Measurements from ENCODE around the gene CGB7. TPM values are rescaled to one million over a fixed set of nuclear protein-coding genes. Genes with fewer than 3 reads are reported as not detected.

Gene CGB7
- total and polyA plus RNA-seq, 10 of the 15 experiments (the other 5 are each of a cell fraction or from before 2014, with no cell fraction given), result 0.06 TPM; not detected in 9

DNA sequence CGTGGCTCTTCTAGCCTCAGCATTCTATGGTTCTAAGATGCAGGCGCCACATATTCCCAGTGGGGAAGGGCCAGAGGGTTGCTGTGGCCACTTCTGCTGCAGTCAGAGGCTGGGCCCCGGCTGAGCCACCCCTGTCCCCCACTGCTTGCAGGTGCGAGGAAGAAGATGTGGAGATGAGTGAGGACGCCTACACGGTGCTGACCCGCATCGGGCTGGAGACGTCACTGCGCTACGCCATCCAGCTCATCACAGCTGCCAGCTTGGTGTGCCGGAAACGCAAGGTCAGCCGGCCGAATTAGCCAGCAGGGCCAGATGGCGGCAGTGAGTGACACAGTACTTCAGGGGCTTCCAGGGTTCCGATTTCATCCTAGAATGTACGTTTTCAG is 42.7 kb downstream of the CGB7 start:
- no peak overlapping the region for H3K4me3 ChIP-seq
- no peaks in the 10 kb centered on the region for H4K20me1 ChIP-seq (ENCODE audit: control insufficient read depth, insufficient read depth)
- peaks cover 3 to 12% of the 10 kb centered on the region in 2 experiments; a peak in 3 of 4 replicates for H3K36me3 ChIP-seq (ENCODE audit: control insufficient read depth in 2 of 2, insufficient read depth in 2 of 2, low read length in 1 of 2)
- POLR2A ChIA-PET, result no interaction called here
- no peaks in the 10 kb centered on the region for H3K9me3 ChIP-seq (replicated peaks; ENCODE audit: control insufficient read depth, insufficient read depth, low read length)
- peaks cover 5% of the 10 kb centered on the region for H3K4me1 ChIP-seq (ENCODE audit: control insufficient read depth, insufficient read depth, low read length)
- 95% methylated on average over 18 of the region's 18 CpGs for WGBS (ENCODE audit: insufficient coverage, insufficient replicate concordance, low lambda C conversion rate, missing lambda C conversion rate)
- H3K79me2 ChIP-seq (ENCODE audit: control insufficient read depth, insufficient read depth, low read length), result no peaks in the 10 kb centered on the region
- CTCF ChIA-PET, result no interaction called here
- no peak overlapping the region for H3K4me2 ChIP-seq (ENCODE audit: control insufficient read depth, insufficient read depth)
- DNase-seq (ENCODE audit: low read depth, low spot score) (no peak), ATAC-seq (no peak), FAIRE-seq (no peak)
- no TSS peak for BruUV-seq (replicated peaks)
- H3K9ac ChIP-seq (ENCODE audit: control insufficient read depth, insufficient read depth, low read length), result no peak overlapping the region
- no peak overlapping the region for H3K27ac ChIP-seq (ENCODE audit: control insufficient read depth, insufficient read depth)
- SMC1A ChIA-PET (ENCODE audit: uncharacterized antibody, unreplicated experiment), result no interaction called here
- in situ Hi-C loops (cut with MboI) (no loop called here), intact Hi-C loops (cut with micrococcal nuclease; ENCODE audit: unreplicated experiment) (no loop called here)
- H3K27me3 ChIP-seq (replicated peaks in 1 of 2; ENCODE audit: control insufficient read depth in 2 of 2, insufficient read depth in 2 of 2, low read length in 1 of 2), result no peaks in the 10 kb centered on the region
- RAD21 ChIA-PET (ENCODE audit: unreplicated experiment), result no interaction called here
- no peak overlapping the region for H2AFZ ChIP-seq (ENCODE audit: control insufficient read depth, low read depth, low read length)
- TF ChIP-seq PRDM15 (CRISPR knock-in tag; IDR thresholded peaks at IDR 0.05) (no peak), CEBPB (IDR thresholded peaks at IDR 0.05; ENCODE audit: borderline replicate concordance in 1 of 2, low read depth in 2 of 2, low read length in 2 of 2) (no peak), KDM1A (IDR thresholded peaks at IDR 0.05; ENCODE audit: borderline replicate concordance) (no peak), ZNF207 (IDR thresholded peaks at IDR 0.05; ENCODE audit: borderline replicate concordance) (no peak), SMAD5 (IDR thresholded peaks at IDR 0.05; ENCODE audit: low read depth) (no peak), BRCA1 (IDR thresholded peaks at IDR 0.05; ENCODE audit: low read depth, low read length) (no peak), CHD4 (IDR thresholded peaks at IDR 0.05) (no peak), RELB (IDR thresholded peaks at IDR 0.05; ENCODE audit: low read depth) (no peak)
- TF ChIP-seq, protein P1, sequence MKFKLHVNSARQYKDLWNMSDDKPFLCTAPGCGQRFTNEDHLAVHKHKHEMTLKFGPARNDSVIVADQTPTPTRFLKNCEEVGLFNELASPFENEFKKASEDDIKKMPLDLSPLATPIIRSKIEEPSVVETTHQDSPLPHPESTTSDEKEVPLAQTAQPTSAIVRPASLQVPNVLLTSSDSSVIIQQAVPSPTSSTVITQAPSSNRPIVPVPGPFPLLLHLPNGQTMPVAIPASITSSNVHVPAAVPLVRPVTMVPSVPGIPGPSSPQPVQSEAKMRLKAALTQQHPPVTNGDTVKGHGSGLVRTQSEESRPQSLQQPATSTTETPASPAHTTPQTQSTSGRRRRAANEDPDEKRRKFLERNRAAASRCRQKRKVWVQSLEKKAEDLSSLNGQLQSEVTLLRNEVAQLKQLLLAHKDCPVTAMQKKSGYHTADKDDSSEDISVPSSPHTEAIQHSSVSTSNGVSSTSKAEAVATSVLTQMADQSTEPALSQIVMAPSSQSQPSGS (IDR thresholded peaks at IDR 0.05; ENCODE audit: low read length), result no peak
- TF ChIP-seq, protein P2, sequence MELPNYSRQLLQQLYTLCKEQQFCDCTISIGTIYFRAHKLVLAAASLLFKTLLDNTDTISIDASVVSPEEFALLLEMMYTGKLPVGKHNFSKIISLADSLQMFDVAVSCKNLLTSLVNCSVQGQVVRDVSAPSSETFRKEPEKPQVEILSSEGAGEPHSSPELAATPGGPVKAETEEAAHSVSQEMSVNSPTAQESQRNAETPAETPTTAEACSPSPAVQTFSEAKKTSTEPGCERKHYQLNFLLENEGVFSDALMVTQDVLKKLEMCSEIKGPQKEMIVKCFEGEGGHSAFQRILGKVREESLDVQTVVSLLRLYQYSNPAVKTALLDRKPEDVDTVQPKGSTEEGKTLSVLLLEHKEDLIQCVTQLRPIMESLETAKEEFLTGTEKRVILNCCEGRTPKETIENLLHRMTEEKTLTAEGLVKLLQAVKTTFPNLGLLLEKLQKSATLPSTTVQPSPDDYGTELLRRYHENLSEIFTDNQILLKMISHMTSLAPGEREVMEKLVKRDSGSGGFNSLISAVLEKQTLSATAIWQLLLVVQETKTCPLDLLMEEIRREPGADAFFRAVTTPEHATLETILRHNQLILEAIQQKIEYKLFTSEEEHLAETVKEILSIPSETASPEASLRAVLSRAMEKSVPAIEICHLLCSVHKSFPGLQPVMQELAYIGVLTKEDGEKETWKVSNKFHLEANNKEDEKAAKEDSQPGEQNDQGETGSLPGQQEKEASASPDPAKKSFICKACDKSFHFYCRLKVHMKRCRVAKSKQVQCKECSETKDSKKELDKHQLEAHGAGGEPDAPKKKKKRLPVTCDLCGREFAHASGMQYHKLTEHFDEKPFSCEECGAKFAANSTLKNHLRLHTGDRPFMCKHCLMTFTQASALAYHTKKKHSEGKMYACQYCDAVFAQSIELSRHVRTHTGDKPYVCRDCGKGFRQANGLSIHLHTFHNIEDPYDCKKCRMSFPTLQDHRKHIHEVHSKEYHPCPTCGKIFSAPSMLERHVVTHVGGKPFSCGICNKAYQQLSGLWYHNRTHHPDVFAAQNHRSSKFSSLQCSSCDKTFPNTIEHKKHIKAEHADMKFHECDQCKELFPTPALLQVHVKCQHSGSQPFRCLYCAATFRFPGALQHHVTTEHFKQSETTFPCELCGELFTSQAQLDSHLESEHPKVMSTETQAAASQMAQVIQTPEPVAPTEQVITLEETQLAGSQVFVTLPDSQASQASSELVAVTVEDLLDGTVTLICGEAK (IDR thresholded peaks at IDR 0.05; ENCODE audit: borderline replicate concordance), result no peak
- TF ChIP-seq, protein P3, sequence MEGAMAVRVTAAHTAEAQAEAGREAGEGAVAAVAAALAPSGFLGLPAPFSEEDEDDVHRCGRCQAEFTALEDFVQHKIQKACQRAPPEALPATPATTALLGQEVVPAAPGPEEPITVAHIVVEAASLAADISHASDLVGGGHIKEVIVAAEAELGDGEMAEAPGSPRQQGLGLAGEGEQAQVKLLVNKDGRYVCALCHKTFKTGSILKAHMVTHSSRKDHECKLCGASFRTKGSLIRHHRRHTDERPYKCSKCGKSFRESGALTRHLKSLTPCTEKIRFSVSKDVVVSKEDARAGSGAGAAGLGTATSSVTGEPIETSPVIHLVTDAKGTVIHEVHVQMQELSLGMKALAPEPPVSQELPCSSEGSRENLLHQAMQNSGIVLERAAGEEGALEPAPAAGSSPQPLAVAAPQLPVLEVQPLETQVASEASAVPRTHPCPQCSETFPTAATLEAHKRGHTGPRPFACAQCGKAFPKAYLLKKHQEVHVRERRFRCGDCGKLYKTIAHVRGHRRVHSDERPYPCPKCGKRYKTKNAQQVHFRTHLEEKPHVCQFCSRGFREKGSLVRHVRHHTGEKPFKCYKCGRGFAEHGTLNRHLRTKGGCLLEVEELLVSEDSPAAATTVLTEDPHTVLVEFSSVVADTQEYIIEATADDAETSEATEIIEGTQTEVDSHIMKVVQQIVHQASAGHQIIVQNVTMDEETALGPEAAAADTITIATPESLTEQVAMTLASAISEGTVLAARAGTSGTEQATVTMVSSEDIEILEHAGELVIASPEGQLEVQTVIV (IDR thresholded peaks at IDR 0.05; ENCODE audit: borderline replicate concordance, partially characterized antibody), result no peak

Measured in GM12878 (cell line).